GM12878 (cell line): ENCODE results near the gene ANO8. TPM values are rescaled to one million over a fixed set of nuclear protein-coding genes. Genes with fewer than 3 reads are reported as not detected.
A peak's percentile ranks its signal among the peaks of the same experiment; 100 is the strongest.

Experiments
- BCL11A ChIP-seq: IDR thresholded peaks from 2 replicates; pipeline ENCODE4 v1.6.1; 2011; ENCODE audit warnings: low read depth, low read length
- EZH2 ChIP-seq: IDR thresholded peaks from 2 replicates; pipeline ENCODE4 v1.6.1; 2012; ENCODE audit warnings: low read depth, mild to moderate bottlenecking, control low read depth, inconsistent platforms, low read length, borderline replicate concordance; ENCODE audit not compliant: control insufficient read depth
- FOS ChIP-seq: IDR thresholded peaks from 3 replicates; pipeline ENCODE4 v1.6.1; 2011; ENCODE audit warnings: borderline replicate concordance; ENCODE audit not compliant: insufficient read length; ENCODE audit errors: extremely low read depth
- FOXK2 ChIP-seq: fragments of 450-650 bp; IDR thresholded peaks from 2 replicates; pipeline ENCODE4 v1.6.1; 2017; ENCODE audit warnings: mild to moderate bottlenecking, moderate library complexity
- IKZF2 ChIP-seq, 2 experiments: fragments of 450-650 bp; IDR thresholded peaks; 2 replicates each; pipeline ENCODE4 v1.6.1; 2017; ENCODE audit warnings: mild to moderate bottlenecking in 2 of 2, moderate library complexity in 2 of 2
- KLF5 ChIP-seq: fragments of 450-650 bp; IDR thresholded peaks from 2 replicates; pipeline ENCODE4 v1.6.1; 2014; ENCODE audit warnings: mild to moderate bottlenecking; ENCODE audit not compliant: partially characterized antibody
- MEF2A ChIP-seq: IDR thresholded peaks from 2 replicates; pipeline ENCODE4 v1.6.1; 2011; ENCODE audit warnings: low read depth, mild to moderate bottlenecking, low read length, moderate library complexity; ENCODE audit not compliant: insufficient read depth
- MTA3 ChIP-seq: IDR thresholded peaks from 2 replicates; pipeline ENCODE4 v1.6.1; 2012; ENCODE audit warnings: low read length, inconsistent platforms, borderline replicate concordance
- MXI1 ChIP-seq: fragments of 150-350 bp; IDR thresholded peaks from 2 replicates; pipeline ENCODE4 v1.6.1; 2011; ENCODE audit warnings: low read depth, mild to moderate bottlenecking, inconsistent platforms, low read length, improper control_type of control experiment
- NBN ChIP-seq: fragments of 450-650 bp; IDR thresholded peaks from 2 replicates; pipeline ENCODE4 v1.6.1; 2016
- NFYB ChIP-seq: IDR thresholded peaks from 2 replicates; pipeline ENCODE4 v1.6.1; 2011; ENCODE audit warnings: low read depth, mild to moderate bottlenecking, low read length, improper control_type of control experiment, moderate library complexity; ENCODE audit not compliant: insufficient read depth
- POLR2A ChIP-seq: IDR thresholded peaks from 2 replicates; pipeline ENCODE4 v1.6.1; 2011; ENCODE audit warnings: low read depth, mild to moderate bottlenecking, low read length
- POU2F2 ChIP-seq: IDR thresholded peaks from 3 replicates; pipeline ENCODE4 v1.6.1; 2011; ENCODE audit warnings: low read depth, mild to moderate bottlenecking, low read length, borderline replicate concordance
- RB1 ChIP-seq: fragments of 450-650 bp; formaldehyde crosslinking; IDR thresholded peaks from 2 replicates; pipeline ENCODE4 v1.6.1; 2017; ENCODE audit warnings: mild to moderate bottlenecking, borderline replicate concordance
- RBBP5 ChIP-seq: fragments of 200-600 bp; sonication (generic); conservative IDR thresholded peaks from 2 replicates; pipeline ENCODE4 v1.6.1; 2016
- RELA ChIP-seq: fragments of 450-650 bp; IDR thresholded peaks from 2 replicates; pipeline ENCODE4 v1.8.0; 2014; ENCODE audit warnings: borderline replicate concordance; ENCODE audit not compliant: partially characterized antibody
- RFX5 ChIP-seq: IDR thresholded peaks from 2 replicates; pipeline ENCODE4 v1.6.1; 2011; ENCODE audit warnings: low read depth, low read length, improper control_type of control experiment
- SMARCA5 ChIP-seq: fragments of 450-650 bp; IDR thresholded peaks from 2 replicates; pipeline ENCODE4 v1.6.1; 2017; ENCODE audit warnings: mild to moderate bottlenecking
- SRF ChIP-seq, 2 experiments: IDR thresholded peaks; 2 replicates each; pipeline ENCODE4 v1.6.1; 2011; ENCODE audit warnings: low read depth in 2 of 2, low read length in 2 of 2, mild to moderate bottlenecking in 1 of 2, moderate library complexity in 1 of 2
- STAT3 ChIP-seq: IDR thresholded peaks from 2 replicates; pipeline ENCODE4 v1.6.1; 2011; ENCODE audit warnings: low read depth, low read length, improper control_type of control experiment
- TAF1 ChIP-seq: IDR thresholded peaks from 2 replicates; pipeline ENCODE4 v1.6.1; 2011; ENCODE audit warnings: mild to moderate bottlenecking, low read depth, low read length, borderline replicate concordance
- TBL1XR1 ChIP-seq: IDR thresholded peaks from 2 replicates; pipeline ENCODE4 v1.6.1; 2012; ENCODE audit warnings: low read depth, low read length, improper control_type of control experiment
- USF2 ChIP-seq: IDR thresholded peaks from 2 replicates; pipeline ENCODE4 v1.6.1; 2011; ENCODE audit warnings: low read depth, low read length, improper control_type of control experiment, borderline replicate concordance
- ZBTB11 ChIP-seq: fragments of 450-650 bp; formaldehyde crosslinking; IDR thresholded peaks from 2 replicates; pipeline ENCODE4 v1.5.0; 2022; ENCODE audit warnings: mild to moderate bottlenecking, missing genetic modification characterization
- ZSCAN29 ChIP-seq: fragments of 450-650 bp; IDR thresholded peaks from 2 replicates; pipeline ENCODE4 v1.6.1; 2017; ENCODE audit warnings: mild to moderate bottlenecking, moderate library complexity
- polyA plus RNA-seq, 11 experiments: library from polyadenylated mRNA; depleted of rRNA in 4 of 11; unstranded in 6 of 11; stranded (reverse) in 5 of 11; fragments of >200 nt; fragmentation: Nextera tagmentation in 4 of 11; fragmentation: Illumina TruSeq in 1 of 11; extraction: Ambion mirVana in 4 of 11; extraction: Trizol in 1 of 11; gene quantifications; 1 replicate in 1 of 11; 2 replicates in 10 of 11; pipeline versions ENCODE4 v1.2.1 to v1.2.3, GENCODE V29; 2011 to 2016; ENCODE audit warnings: inconsistent platforms in 2 of 11, missing spikeins in 2 of 11, low read depth in 1 of 11
- total RNA-seq, 4 experiments: library from RNA; depleted of rRNA in 3 of 4; stranded (reverse); fragments of >200 nt in 3 of 4; fragmentation: Illumina TruSeq in 1 of 4; extraction: Trizol in 1 of 4; gene quantifications; 2 replicates each; pipeline versions ENCODE4 v1.2.1 to v1.2.3, GENCODE V29; 2013 to 2021
- TF ChIP-seq, protein P1 (sequence below), 3 experiments: IDR thresholded peaks in 2 of 3; conservative IDR thresholded peaks in 1 of 3; 2 replicates each; pipeline ENCODE4 v1.5.1; 2011; ENCODE audit warnings: low read depth in 3 of 3, low read length in 3 of 3, mild to moderate bottlenecking in 3 of 3, control low read depth in 2 of 3, moderate library complexity in 2 of 3, inconsistent platforms in 1 of 3, mixed read lengths in 1 of 3; ENCODE audit not compliant: control insufficient read depth in 2 of 3, insufficient read depth in 1 of 3; ENCODE audit errors: extremely low read depth in 1 of 3

ANO8 gene
- total and polyA plus RNA-seq, 10 of the 15 experiments (the other 5 are each of a cell fraction or from before 2014, with no cell fraction given): 0.04 to 6.7 (median 1.1) TPM

DNA sequence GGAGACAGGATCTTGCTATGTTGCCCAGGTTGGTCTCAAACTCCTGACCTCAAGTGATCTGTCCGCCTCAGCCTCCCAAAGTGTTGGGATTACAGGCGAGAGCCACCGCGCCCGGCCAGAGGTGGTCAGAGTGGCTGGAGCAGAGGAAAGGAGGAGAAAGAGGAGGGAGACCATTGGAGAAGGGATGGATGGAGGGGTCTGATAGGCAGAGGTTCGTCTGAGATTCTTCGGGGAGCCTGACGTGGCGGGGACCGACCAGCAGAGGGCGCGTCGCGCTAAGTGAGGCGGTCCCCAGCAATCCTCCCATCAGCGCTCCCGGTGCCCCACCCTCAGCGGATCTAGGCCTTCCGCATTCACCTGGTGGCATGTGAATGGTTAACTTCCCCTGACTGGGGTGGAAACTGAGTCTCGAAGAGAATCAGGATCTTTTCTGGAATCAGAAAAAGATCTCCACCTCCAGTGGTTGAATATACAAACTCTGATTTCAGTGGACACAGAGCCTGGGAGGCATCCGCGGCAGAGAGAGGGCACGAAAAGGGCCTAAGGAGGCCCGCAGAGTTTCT is 11.5 kb upstream of the ANO8 start (continued):
- TF ChIP-seq FOS (no peak), BCL11A (no peak), TAF1 (no peak), RELA (no peak), EZH2 (no peak), TBL1XR1 (no peak), ZSCAN29 (no peak), RB1 (no peak), IKZF2 (IDR thresholded peaks at IDR 0.05) (no peak), RFX5 (no peak), STAT3 (no peak), ZBTB11 (no peak), MEF2A (no peak), FOXK2 (no peak), POLR2A (no peak), KLF5 (no peak), MTA3 (no peak), USF2 (no peak), SMARCA5 (peak; percentile 79; the same call in 1 of the 2 replicates), SRF (IDR thresholded peaks at IDR 0.05; ENCODE audit: low read depth in 2 of 2, low read length in 2 of 2) (no peak), RBBP5 (no peak), NFYB (no peak), NBN (0 out of 2 replicates have a peak, but pooled peaks have one; percentile 42), MXI1 (no peak), POU2F2 (no peak)
- TF ChIP-seq, protein P1, sequence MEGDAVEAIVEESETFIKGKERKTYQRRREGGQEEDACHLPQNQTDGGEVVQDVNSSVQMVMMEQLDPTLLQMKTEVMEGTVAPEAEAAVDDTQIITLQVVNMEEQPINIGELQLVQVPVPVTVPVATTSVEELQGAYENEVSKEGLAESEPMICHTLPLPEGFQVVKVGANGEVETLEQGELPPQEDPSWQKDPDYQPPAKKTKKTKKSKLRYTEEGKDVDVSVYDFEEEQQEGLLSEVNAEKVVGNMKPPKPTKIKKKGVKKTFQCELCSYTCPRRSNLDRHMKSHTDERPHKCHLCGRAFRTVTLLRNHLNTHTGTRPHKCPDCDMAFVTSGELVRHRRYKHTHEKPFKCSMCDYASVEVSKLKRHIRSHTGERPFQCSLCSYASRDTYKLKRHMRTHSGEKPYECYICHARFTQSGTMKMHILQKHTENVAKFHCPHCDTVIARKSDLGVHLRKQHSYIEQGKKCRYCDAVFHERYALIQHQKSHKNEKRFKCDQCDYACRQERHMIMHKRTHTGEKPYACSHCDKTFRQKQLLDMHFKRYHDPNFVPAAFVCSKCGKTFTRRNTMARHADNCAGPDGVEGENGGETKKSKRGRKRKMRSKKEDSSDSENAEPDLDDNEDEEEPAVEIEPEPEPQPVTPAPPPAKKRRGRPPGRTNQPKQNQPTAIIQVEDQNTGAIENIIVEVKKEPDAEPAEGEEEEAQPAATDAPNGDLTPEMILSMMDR (IDR thresholded peaks at IDR 0.05 in 2 of 3, conservative IDR thresholded peaks at IDR 0.05 in 1 of 3; ENCODE audit: control insufficient read depth in 2 of 3, extremely low read depth in 1 of 3, insufficient read depth in 1 of 3, low read depth in 3 of 3, low read length in 3 of 3): peak; percentile 93 to 96 (median 95); a peak in 5 of 6 replicates
